Measurements from ENCODE around the gene SAFB. TPM values are rescaled to one million over a fixed set of nuclear protein-coding genes. Genes with fewer than 3 reads are reported as not detected.

The SAFB gene
- total RNA-seq, 1 donor from 2014 or later = 57.9 TPM

DNA sequence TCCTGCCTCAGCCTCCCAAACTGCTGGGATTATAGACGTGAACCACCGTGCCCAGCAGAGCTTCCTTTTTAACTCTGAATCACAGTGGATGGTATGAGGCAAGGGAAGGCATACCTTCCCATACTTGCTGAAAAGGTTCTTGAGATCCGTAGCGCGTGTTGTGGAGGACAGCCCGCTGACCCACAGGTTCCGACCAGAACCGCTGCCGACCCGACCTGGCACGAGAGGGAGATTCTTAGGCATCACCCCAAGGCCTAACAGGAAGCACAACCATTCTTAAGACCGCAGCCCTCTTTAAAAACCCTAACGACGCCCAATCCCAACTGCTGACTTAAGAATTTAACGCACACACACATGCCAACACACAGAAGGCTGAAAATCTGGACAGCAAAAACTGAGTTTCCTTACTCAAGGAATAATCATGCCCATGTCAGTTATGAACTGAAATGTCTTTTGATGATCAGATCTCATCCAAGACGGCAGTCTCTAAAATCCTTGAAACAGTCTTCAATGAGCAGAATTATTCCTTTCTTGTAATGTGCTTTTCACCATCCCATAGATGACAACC lies 12.9 kb upstream of the SAFB start:
- TF ChIP-seq EZH2 (IDR thresholded peaks at IDR 0.05) = no peak
- TF ChIP-seq EZH2phosphoT487 (IDR thresholded peaks at IDR 0.05) = no peak
- TF ChIP-seq, protein P1, sequence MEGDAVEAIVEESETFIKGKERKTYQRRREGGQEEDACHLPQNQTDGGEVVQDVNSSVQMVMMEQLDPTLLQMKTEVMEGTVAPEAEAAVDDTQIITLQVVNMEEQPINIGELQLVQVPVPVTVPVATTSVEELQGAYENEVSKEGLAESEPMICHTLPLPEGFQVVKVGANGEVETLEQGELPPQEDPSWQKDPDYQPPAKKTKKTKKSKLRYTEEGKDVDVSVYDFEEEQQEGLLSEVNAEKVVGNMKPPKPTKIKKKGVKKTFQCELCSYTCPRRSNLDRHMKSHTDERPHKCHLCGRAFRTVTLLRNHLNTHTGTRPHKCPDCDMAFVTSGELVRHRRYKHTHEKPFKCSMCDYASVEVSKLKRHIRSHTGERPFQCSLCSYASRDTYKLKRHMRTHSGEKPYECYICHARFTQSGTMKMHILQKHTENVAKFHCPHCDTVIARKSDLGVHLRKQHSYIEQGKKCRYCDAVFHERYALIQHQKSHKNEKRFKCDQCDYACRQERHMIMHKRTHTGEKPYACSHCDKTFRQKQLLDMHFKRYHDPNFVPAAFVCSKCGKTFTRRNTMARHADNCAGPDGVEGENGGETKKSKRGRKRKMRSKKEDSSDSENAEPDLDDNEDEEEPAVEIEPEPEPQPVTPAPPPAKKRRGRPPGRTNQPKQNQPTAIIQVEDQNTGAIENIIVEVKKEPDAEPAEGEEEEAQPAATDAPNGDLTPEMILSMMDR (IDR thresholded peaks at IDR 0.05) = no peak
- no peak overlapping the region for H3K4me2 ChIP-seq
- Mint-ChIP-seq H3K9me3 (no peaks in the 10 kb centered on the region), H3K4me1 (no peaks in the 10 kb centered on the region), H3K4me3 (no peak overlapping the region), H3K27ac (no peak overlapping the region), H3K36me3 (peaks cover 46% of the 10 kb centered on the region), H3K27me3 (ENCODE audit: insufficient read depth, low read depth) (peaks cover 7% of the 10 kb centered on the region)
- H3K27me3 ChIP-seq = no peaks in the 10 kb centered on the region
- no peak overlapping the region for H2AFZ ChIP-seq (replicated peaks)
- no peak overlapping the region for H3K9ac ChIP-seq
- peaks cover 7% of the 10 kb centered on the region for H3K36me3 ChIP-seq
- peaks cover 28% of the 10 kb centered on the region for H4K20me1 ChIP-seq (ENCODE audit: low read depth)
- no peaks in the 10 kb centered on the region for H3K9me3 ChIP-seq (ENCODE audit: low read depth)
- no peak for DNase-seq (ENCODE audit: low spot score)
- H3K27ac ChIP-seq = no peak overlapping the region
- H3F3A ChIP-seq (ENCODE audit: low read depth) = peaks cover 4% of the 10 kb centered on the region
- no peaks in the 10 kb centered on the region for H3K4me1 ChIP-seq
- H3K79me2 ChIP-seq (ENCODE audit: low read depth) = peaks cover 32% of the 10 kb centered on the region
- H3K4me3 ChIP-seq = no peak overlapping the region

DNA sequence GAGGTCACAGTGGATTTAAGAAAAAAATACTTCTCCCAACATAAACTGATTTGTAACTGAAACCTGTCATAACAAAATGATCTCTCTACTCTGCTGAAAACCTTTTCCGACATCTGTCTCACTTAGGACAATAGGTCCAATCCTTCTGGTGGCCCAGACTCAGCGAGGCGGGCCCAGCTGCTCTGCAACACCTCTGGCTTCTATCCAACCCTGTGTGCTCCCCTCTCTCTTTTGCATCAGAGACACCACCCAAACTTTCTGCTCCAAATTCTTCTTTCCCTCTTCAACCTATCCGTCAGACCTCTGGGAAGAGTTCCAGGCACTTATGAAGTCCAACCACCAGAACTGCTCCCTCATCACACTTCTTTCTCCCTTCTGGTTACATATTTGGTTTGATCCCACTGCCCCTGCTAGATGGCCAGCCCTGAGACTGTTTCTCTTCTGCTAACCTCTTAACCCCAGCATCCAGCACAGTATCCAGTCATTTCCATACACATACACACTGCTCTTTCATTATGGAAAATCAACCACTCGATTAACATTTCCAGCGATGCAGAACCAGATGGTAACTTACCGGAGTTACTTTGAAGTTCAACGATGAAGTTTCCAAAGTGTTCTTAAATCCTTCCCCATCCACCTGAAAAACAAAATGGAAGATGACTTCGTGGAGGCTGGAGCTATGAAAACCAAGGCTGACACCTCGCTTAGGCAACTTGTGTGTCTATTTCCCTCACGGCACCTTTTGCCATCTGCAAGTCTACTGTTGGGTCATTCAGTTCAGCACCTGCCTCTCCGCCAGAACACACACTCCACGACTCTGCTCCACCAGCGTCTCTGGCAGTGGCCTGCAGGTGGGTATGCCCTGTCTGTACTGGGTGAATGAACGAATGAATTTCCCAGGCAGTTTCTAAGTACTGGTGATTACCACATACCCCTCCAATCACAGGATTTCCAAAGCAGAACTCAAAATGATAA lies 9.7 kb upstream of the SAFB start:
- Histone ChIP-seq H3K79me2 (ENCODE audit: low read depth) (peaks cover 22% of the 10 kb centered on the region), H3K4me1 (no peaks in the 10 kb centered on the region), H3K36me3 (peaks cover 10% of the 10 kb centered on the region), H3K27ac (no peak overlapping the region), H2AFZ (replicated peaks) (no peak overlapping the region), H3K4me2 (no peak overlapping the region), H4K20me1 (ENCODE audit: low read depth) (peaks cover 17% of the 10 kb centered on the region), H3F3A (ENCODE audit: low read depth) (peaks cover 4% of the 10 kb centered on the region), H3K27me3 (no peaks in the 10 kb centered on the region), H3K9me3 (ENCODE audit: low read depth) (no peaks in the 10 kb centered on the region), H3K9ac (no peak overlapping the region), H3K4me3 (no peak overlapping the region)
- TF ChIP-seq EZH2phosphoT487 (IDR thresholded peaks at IDR 0.05) (no peak), EZH2 (IDR thresholded peaks at IDR 0.05) (no peak)
- TF ChIP-seq, protein P1 (IDR thresholded peaks at IDR 0.05) = no peak
- no peak overlapping the region for H3K27ac Mint-ChIP-seq
- H3K36me3 Mint-ChIP-seq = peaks cover 41% of the 10 kb centered on the region
- H3K27me3 Mint-ChIP-seq (ENCODE audit: insufficient read depth, low read depth) = peaks cover 3% of the 10 kb centered on the region
- no peaks in the 10 kb centered on the region for H3K4me1 Mint-ChIP-seq
- H3K4me3 Mint-ChIP-seq = no peak overlapping the region
- no peaks in the 10 kb centered on the region for H3K9me3 Mint-ChIP-seq
- no peak for DNase-seq (ENCODE audit: low spot score)

DNA sequence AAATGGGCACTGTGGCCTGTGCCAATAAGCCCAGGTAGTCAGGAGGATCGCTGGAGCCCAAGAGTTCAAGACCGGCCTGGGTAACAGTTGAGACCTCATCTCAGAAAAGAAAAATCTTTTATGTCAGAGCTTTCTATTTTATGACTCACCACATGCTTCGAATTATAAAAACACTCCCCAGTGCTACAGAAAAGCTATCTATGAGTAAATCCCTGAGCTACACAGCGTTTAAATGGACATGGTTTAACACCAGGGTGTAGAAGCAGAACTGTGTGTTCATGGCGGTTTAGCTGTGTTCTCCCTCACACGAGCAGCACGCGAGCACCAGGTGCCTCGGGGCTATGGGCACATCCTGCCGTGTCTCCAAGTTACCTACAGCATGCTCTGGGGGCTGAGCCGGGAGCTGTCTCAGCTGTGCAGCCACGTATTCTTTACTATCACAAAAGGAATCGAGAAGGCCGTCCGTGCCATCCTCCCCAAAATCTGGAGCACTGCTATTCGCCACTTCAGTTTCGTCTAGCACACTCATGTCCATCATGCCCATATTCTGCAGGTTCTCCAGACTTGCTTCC lies 7.0 kb upstream of the SAFB start:
- Mint-ChIP-seq H3K27me3 (ENCODE audit: insufficient read depth, low read depth) (peaks cover 3% of the 10 kb centered on the region), H3K4me1 (peaks cover 7% of the 10 kb centered on the region), H3K4me3 (no peak overlapping the region), H3K27ac (no peak overlapping the region), H3K9me3 (no peaks in the 10 kb centered on the region), H3K36me3 (peaks cover 43% of the 10 kb centered on the region)
- H3K9me3 ChIP-seq (ENCODE audit: low read depth) = no peaks in the 10 kb centered on the region
- H3K36me3 ChIP-seq = peaks cover 12% of the 10 kb centered on the region
- H3K4me3 ChIP-seq = no peak overlapping the region
- peaks cover 42% of the 10 kb centered on the region for H3K79me2 ChIP-seq (ENCODE audit: low read depth)
- H3F3A ChIP-seq (ENCODE audit: low read depth) = peaks cover 4% of the 10 kb centered on the region
- H3K27me3 ChIP-seq = no peaks in the 10 kb centered on the region
- TF ChIP-seq EZH2phosphoT487 (IDR thresholded peaks at IDR 0.05) (no peak), EZH2 (IDR thresholded peaks at IDR 0.05) (no peak)
- TF ChIP-seq, protein P1 (IDR thresholded peaks at IDR 0.05) = no peak
- H3K9ac ChIP-seq = no peak overlapping the region
- peaks cover 4% of the 10 kb centered on the region for H3K4me1 ChIP-seq
- no peak overlapping the region for H3K4me2 ChIP-seq
- no peak overlapping the region for H3K27ac ChIP-seq
- DNase-seq (ENCODE audit: low spot score) = no peak
- peaks cover 17% of the 10 kb centered on the region for H4K20me1 ChIP-seq (ENCODE audit: low read depth)
- H2AFZ ChIP-seq (replicated peaks) = no peak overlapping the region

Data from neural progenitor cell (in vitro differentiated cells).